ENCODE measurements around the gene BMPR1A.

DNA sequence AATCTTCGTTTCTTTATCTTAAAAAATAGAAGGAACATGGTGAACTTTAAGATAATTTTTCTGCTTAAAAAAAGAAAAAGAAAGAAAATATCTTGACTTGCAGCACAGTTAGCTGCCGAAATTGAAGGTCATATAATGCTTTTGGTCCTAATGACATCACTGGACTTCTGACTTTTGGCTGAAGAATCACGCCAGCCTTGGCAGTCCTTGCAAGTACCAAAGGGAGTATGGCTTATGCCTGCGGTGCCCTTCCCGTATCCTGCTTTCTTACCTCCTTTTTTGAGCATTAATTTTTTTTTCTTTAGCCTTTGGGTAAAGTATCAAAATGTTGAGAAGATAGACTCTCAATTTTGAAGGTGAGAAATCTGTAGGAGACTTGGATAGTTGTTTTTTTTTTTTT is 7.0 kb downstream of the BMPR1A start:
- TF ChIP-seq, protein P1, sequence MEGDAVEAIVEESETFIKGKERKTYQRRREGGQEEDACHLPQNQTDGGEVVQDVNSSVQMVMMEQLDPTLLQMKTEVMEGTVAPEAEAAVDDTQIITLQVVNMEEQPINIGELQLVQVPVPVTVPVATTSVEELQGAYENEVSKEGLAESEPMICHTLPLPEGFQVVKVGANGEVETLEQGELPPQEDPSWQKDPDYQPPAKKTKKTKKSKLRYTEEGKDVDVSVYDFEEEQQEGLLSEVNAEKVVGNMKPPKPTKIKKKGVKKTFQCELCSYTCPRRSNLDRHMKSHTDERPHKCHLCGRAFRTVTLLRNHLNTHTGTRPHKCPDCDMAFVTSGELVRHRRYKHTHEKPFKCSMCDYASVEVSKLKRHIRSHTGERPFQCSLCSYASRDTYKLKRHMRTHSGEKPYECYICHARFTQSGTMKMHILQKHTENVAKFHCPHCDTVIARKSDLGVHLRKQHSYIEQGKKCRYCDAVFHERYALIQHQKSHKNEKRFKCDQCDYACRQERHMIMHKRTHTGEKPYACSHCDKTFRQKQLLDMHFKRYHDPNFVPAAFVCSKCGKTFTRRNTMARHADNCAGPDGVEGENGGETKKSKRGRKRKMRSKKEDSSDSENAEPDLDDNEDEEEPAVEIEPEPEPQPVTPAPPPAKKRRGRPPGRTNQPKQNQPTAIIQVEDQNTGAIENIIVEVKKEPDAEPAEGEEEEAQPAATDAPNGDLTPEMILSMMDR (IDR thresholded peaks at IDR 0.05) = no peak
- no peak for TF ChIP-seq POLR2A (IDR thresholded peaks at IDR 0.05)
